ENCODE results near the gene RCCD1.
"Not testable (repeated sequence)": the region's sequence is repeated elsewhere in the genome, so short reads cannot be mapped to it uniquely, and the experiment has no call there.

RCCD1 gene, protein sequence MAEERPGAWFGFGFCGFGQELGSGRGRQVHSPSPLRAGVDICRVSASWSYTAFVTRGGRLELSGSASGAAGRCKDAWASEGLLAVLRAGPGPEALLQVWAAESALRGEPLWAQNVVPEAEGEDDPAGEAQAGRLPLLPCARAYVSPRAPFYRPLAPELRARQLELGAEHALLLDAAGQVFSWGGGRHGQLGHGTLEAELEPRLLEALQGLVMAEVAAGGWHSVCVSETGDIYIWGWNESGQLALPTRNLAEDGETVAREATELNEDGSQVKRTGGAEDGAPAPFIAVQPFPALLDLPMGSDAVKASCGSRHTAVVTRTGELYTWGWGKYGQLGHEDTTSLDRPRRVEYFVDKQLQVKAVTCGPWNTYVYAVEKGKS

DNA sequence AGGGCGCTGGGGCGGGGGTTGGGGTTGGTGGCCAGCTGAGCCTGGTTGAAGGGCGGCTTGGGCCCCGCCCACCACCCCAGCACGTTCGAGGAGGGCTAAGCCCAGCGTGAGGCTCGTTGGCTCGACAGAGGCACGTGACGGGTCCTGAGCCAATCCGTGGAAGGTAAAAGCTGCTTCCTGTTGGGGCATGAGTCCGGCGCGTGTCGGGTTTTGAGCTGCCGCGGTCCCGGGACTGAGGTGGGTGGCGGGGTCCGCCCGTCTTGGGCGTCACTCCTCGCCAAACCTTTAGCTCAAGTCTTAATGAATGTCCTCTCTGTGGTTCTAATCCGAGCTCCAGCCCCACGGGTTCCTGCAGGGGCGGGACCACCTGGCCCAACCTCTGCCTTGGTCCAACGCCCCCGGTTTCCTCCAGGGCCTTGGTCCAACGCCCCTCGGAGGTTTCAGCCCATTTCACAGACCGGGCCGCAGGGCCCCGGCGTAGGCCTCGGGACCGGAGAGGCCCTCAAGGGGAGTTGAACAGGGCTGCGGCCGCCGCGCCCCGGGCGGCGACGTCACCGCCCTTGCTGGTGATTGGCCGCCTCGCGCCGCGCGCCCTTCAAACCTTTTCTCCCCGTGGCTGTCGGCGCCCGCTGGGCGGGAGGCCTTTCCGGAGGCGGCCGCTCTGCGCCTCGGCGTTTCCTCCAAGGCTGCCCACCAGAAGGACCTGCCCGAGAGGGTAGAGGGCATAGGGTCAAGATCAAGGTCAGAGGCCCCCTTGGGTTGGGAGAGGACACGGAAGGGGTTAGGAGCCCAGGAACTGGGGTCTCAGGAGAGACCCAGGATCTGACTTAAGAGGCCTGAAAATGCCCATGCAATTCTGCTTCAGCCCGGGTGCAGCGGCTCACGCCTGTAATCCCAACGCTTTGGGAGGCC lies at the start of gene RCCD1:
TSS of gene RCCD1 (plus strand) at position 173 of the 912 bp plus-strand sequence. CDS start 1,851 bp downstream, outside the sequence.
- DNase-seq (ENCODE audit: low spot score): peak; percentile 96

DNA sequence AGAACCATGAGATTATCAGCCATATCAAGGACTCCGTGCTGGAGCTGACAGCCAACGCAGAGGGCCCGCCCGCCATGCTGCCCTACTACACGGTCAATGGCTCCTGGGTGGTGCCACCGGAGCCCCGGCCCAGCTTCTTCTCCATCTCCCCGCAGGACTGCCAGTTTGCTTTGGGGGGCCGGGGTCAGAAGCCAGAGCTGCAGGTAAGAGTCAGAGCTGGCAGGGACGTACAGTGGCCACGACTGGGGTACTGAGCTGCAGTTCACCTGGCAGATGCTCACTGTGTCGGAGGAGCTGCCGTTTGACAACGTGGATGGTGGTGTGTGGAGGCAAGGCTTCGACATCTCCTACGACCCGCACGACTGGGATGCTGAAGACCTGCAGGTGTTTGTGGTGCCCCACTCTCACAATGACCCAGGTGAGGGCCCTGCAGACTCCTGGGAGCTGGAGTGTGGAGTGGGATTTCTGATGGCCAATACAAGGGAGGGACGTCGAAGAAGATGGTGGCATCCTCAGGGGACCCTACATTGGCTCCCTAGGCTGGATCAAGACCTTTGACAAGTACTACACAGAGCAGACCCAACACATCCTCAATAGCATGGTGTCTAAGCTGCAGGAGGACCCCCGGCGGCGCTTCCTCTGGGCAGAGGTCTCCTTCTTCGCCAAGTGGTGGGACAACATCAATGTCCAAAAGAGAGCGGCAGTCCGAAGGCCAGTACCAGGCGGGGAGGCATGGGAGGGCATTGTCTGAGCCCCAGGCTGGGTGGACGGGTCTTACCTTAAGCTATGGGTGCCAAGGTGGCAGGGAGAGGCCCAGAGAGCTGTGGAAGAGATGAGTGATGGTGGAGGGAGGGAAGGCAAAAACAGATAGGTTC lies 49.1 kb upstream of the RCCD1 start:
- no peak for DNase-seq (ENCODE audit: low spot score)

DNA sequence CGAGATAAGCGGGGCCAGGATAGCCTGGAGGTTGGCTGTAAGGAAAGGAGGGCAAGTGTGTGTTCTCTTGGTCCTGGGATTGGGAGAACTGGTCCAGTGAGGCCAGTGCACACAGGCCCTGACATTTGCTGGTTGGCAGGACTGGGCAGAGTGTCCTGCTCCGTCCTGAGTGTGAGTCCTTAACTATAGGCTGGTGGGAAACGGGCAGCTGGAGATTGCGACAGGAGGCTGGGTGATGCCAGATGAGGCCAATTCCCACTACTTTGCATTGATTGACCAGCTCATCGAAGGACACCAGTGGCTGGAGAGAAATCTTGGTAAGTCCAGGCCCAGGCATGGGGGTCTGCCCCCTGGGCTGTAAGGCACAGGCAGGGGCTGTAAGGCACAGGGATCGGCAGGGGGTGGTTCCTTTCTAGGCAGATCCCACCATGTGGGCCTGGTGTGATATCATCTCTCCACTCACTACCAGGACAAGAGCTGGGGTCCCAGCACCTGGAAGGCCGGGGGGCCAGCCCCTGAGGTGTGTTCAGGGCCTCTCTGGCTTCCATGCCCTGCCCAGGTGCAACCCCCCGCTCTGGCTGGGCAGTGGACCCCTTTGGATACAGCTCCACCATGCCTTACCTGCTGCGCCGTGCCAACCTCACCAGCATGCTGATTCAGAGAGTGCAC lies 48.4 kb upstream of the RCCD1 start:
- DNase-seq (ENCODE audit: low spot score): no peak

DNA sequence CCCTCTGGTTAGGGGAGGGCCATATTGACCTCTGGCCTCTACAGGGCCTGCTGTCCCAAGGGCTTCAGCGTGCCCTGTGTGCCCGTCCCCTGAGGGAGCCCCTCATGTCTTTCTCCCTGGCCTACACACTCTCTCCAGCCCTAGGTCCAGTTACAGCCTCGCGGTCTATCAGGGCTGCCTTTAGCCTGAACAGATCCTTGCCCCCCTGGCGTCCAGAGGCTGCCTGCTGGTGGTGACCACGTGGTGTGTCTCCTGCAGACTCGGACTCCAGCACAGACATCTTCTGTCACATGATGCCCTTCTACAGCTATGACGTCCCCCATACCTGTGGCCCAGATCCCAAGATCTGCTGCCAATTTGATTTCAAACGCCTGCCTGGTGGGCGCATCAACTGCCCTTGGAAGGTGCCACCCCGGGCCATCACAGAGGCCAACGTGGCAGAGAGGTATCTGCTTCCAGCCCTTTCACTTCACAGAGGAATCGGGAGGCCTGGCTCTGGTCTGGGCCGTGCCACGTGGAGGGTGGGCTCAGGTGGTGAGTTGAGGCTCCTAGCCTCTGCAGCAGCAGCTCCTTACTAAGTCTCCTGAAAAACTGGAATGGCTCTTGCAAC lies 47.5 kb upstream of the RCCD1 start:
- DNase-seq (ENCODE audit: low spot score): no peak

DNA sequence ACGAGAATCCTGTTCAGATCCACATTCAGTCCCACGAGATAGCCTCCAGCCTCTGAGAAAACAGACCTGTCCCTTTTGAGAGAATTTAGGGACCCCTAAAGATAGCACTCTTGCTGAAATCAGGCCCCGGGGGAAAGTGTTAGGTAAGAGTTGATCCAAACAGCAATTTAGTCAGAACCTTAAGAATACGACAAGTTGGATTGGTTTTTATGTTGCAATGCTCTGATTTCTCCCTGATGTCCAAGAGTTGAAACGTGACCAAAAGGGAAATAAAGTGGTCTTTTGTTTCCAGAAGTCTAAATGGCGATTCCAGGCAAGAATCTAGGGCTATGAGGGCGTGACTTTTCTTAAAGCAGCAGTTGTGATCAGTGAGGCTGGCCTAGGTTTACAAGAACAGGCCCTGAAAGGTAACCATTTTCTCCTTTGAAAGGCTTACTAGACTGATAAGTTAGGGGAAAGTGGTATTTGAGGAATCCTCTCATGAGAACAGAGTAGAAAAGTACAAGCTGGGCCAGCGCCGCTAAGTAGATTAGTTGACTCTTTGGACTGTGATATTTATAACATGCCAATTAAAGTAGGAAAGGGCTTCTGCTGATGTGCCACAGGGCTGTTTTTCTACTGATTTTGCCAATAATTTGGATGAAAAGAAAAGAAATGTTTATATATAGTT lies 46.7 kb upstream of the RCCD1 start:
- no peak for DNase-seq (ENCODE audit: low spot score)

DNA sequence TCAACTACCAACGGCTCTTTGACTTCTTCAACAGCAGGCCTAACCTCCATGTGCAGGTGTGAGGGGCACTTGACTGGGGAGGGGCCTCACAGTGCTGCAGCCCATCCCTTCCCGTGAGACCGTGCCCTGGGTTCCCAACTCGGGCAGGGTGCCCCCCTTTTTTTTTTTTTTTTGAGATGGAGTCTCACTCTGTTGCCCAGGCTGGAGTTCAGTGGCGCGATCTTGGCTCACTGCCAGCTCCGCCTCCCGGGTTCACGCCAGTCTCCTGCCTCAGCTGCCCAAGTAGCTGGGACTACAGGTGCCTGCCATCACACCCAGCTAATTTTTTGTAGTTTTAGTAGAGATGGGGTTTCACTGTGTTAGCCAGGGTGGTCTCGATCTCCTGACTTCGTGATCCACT lies 45.2 kb upstream of the RCCD1 start:
- DNase-seq (ENCODE audit: low spot score): not testable (repeated sequence)

DNA sequence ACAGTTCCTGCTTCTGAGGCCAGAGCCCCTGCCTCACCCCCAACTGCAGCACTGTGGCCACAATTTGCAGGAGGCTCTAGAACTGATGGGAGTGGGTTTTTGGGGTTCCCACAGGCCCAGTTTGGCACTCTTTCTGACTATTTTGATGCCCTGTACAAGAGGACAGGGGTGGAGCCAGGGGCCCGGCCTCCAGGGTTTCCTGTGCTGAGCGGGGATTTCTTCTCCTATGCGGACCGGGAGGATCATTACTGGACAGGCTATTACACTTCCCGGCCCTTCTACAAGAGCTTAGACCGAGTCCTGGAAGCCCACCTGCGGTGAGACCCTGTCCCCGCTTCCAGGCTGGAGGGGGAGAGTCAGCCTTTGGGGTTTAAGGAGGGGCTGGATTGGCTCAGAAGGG lies 44.7 kb upstream of the RCCD1 start:
- DNase-seq (ENCODE audit: low spot score): no peak

DNA sequence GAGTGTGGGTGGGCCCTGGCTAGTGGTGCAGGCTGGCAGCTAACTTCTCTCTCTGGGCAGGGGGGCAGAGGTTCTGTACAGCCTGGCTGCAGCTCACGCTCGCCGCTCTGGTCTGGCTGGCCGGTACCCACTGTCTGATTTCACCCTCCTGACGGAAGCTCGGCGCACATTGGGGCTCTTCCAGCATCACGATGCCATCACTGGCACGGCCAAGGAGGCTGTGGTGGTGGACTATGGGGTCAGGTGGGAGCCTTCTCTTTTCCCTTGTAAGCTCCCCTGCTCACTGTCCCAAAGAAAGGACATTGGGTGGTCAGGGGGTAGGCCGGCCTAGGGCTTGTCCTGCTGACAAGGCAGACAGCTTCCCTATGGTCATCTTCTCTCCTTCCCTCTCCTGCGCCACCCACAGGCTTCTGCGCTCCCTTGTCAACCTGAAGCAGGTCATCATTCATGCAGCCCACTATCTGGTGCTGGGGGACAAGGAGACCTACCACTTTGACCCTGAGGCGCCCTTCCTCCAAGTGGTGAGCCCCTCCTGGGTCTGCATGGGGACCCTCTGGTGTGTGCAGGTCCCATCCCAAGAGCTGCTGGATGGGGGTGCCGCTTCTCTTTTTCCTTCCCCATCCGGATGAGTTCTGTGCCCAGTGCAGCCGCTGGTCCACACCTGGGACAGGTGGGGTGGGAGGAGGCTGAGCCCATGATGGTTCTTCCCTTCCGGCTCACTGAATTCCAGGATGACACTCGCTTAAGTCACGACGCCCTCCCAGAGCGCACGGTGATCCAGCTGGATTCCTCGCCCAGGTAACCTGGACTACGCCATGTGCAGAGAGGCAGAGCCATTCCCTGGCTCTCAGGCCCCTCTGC lies 44.0 kb upstream of the RCCD1 start:
- DNase-seq (ENCODE audit: low spot score): no peak

DNA sequence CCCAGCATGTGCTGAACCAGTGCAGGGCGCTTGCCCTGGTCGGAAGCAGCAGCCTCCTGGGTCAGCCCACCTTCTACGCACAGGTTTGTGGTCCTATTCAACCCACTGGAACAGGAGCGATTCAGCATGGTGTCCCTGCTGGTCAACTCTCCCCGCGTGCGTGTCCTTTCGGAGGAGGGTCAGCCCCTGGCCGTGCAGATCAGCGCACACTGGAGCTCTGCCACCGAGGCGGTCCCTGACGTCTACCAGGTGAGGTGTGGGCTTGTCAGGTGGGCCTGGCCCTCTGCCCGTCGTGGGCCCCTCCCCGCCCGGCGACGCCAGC lies 43.4 kb upstream of the RCCD1 start:
- DNase-seq (ENCODE audit: low spot score): no peak

DNA sequence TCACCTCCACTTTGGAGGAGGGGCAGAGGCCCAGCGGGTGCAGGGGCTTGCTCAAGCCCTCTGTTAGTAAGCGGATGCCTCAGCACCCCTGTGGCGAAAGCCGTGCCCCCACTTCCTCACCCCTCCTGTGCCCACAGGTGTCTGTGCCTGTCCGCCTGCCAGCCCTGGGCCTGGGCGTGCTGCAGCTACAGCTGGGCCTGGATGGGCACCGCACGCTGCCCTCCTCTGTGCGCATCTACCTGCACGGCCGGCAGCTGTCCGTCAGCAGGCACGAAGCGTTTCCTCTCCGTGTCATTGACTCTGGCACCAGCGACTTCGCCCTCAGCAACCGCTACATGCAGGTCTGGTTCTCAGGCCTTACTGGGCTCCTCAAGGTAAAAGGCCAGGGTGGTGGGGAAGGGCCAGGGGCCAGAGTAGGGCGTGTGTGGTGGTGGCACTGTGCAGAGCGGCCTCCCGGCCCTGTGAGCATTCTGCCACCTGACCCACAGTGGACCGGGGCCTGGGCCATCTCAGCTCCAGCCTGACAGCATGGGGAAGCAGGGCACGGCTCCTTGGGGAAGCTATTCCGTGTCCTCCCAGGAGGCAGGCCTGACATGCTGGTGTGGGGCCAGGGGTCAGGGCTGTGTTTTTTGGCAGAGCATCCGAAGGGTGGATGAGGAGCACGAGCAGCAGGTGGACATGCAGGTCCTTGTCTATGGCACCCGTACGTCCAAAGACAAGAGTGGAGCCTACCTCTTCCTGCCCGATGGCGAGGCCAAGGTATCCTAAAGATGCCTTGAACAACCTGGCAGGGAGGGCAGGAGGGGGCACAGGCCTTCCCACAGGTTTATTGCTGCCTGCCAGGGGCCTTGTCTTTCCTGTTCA lies 42.5 kb upstream of the RCCD1 start:
- no peak for DNase-seq (ENCODE audit: low spot score)

DNA sequence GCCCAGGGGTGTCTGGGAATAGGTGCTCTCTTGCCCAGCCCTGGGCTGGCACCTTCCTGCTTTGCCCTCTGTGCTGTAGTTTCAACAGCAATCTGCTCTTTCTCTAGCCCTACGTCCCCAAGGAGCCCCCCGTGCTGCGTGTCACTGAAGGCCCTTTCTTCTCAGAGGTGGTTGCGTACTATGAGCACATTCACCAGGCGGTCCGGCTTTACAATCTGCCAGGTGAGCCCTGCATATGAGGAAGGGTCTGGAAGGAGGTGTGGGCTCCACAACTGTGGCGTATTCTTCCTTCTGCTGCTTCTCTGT lies 42.0 kb upstream of the RCCD1 start:
- no peak for DNase-seq (ENCODE audit: low spot score)

DNA sequence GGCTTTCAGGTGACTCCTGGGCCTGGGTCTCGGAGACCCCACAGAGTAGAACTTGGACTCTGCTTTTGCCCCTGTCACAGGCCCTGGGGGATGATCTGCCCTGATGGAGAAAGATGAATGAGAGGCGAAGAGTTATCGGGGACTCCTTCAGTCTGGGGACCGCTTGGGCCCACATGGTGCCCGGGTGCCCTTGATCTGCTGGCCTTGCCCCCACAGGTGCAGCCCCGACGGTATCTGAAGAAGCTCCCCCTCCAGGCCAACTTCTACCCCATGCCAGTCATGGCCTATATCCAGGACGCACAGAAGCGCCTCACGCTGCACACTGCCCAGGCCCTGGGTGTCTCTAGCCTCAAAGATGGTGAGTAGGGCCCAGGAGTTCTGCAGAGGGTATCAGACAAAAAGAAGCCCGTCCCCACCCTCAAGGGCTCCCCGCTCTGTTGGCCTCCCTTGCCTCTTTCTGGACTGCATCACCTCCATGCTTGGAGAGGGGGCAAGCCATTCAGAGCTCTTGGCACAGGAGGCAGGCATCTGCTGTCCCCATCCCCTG lies 41.2 kb upstream of the RCCD1 start:
- no peak for DNase-seq (ENCODE audit: low spot score)

DNA sequence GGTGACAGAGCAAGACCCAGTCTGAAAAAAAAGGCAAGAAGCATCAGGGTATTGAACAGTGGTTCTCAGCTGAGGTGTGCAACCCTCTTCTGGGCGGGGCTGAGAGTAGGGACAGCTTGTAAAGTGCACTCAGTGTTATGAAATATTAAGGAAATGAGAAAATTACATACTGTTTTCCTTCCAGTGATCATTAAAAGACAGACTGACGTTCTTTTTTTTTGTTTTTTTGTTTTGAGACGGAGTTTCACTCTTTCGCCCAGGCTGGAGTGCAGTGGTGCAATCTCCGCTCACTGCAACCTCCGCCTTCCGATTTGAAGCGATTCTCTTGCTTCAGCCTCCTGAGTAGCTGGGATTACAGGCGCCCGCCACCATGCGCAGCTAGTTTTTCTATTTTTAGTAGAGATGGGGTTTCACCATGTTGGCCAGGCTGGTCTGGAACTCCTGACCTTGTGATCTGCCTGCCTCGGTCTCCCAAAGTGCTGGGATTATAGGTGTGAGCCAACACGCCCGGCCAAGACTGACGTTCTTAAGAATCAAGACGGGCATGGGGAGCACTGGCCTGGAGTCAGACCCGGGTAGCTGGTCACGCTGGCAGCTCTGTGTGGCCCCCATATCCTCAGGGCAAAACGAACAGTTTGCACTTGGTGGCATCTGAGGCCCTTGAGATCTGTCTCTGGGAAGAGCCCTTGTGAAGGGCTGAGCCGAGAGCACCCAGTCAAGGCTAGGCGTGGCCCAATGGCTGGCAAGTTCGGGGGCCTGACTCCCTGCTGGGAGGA lies 40.2 kb upstream of the RCCD1 start:
- DNase-seq (ENCODE audit: low spot score): no peak

DNA sequence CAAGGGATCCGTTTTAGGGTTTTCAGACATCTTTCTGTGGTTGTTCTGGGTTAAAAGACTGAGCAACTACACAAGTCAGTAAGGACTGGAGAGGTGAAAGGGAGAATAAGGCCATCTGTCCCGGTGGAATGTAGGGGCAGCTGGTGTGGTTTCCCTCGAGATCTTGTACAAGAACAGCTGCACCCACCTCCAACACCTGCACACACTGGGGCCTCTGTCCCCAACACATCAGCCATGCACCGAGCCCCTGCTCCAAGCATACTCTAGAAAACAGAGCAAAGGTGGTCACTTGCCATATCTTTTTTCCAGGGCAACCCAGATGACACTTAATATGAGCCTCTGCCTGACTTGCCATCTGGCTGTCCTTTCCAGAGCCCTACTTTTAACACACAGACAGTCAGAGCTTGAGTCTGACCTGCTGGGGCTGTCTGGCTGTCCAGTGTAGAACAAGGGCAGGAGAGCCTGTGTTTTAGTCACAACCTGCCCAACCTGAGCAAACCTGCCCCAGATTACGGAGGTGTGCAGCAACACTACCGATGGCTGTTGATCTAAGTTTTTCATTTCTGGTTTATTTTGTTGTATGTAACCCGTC lies 39.4 kb upstream of the RCCD1 start:
- no peak for DNase-seq (ENCODE audit: low spot score)

DNA sequence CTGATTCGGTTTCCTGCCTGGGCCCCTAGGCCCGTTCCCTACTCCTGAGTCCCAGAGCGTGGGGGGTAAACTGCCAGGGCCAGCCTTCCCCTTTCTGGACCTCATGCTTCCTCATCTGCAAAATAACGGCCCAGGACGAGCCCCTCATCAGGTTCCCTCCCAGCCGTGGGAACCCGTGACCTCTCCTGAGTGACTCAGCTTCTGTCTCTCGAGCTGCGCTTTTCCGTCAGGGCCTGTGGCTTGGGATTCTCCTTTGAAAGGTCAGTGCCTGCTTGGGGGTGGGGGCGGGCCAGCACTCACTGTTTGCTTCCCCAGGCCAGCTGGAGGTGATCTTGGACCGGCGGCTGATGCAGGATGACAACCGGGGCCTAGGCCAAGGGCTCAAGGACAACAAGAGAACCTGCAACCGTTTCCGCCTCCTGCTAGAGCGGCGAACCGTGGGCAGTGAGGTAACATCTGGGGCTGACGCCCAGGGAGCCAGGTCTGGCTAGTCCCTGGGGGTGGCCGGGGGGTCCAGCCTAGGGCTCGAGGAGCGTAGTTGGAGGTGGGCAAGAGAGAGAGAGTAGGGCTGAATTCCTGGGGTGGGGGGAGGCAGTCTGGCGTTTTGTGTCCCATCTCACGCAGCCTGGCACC lies 38.8 kb upstream of the RCCD1 start:
- no peak for DNase-seq (ENCODE audit: low spot score)

DNA sequence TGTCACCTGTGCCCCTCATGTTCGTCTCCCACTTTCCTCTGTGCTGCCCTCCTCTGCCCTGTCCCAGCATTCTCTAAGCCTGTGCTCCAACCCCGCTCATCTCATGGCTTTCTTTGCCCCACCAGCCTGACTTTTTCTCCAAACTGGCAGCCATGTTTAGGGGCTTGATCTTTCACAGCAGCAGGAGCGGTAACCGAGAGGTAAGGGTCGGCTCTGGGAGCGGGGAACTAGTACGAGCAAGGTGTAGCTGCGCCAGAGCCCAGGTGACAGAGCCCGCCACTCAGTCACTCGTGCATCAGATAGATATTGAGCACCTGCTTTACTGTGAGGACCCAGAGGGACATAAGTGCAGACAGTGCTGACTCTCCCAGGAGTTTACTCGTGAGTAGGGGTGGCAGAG lies 38.2 kb upstream of the RCCD1 start:
- DNase-seq (ENCODE audit: low spot score): no peak

DNA sequence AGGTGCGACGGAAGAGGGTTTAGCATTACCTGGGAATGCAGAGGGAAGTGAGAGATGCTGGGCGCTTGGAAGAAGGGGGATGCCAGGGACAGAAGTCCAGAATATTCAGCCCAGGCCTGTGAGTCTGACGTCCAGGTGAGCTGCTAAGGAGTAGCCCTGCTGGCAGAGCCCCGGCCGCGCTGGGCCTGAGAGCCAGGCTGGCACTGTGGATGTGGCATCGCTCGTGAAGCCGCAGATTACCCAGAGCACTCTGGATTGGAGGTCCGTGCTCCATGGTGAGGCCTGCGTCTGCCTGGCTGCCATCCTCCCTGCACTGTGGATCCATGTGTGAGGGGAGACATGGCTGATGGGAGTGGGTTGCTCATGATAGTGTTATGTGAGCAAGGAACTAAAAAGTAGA lies 37.1 kb upstream of the RCCD1 start:
- no peak for DNase-seq (ENCODE audit: low spot score)
